CD4-positive, alpha-beta T cell treated with Interleukin-17A for 4 hours (primary cell): ENCODE measurements around the gene PLCL1.
"Not testable (repeated sequence)": the region's sequence is repeated elsewhere in the genome, so short reads cannot be mapped to it uniquely, and the experiment has no call there.

Experiments used
- DNase-seq: peaks from one replicate; pipeline ENCODE4 v3.0.0-alpha.2; 2020; ENCODE audit warnings: mixed read lengths

Gene PLCL1

GRCh38 chr2:198136142-198136541 is 331.7 kb downstream of the PLCL1 start:
- DNase-seq, result no peak

DNA sequence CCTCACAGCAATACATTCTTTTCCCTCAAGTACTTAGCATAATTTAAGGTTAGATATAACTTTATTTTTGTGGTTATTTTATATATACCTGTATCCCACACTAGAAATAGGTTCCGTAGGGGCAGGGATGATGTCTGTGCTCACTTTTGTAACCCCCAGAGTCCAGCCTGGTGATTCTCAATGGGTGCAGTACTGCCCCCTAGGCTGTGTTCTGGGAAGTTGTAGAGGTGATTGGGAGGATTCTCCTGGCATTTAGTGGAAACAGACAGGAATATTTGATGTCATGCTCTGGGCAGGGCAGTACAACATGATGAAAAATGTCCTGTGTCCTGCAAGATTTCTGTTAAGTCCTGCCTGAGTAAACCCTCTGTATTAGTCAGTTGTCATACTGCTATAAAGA is 333.3 kb downstream of the PLCL1 start:
- no peak for DNase-seq

DNA sequence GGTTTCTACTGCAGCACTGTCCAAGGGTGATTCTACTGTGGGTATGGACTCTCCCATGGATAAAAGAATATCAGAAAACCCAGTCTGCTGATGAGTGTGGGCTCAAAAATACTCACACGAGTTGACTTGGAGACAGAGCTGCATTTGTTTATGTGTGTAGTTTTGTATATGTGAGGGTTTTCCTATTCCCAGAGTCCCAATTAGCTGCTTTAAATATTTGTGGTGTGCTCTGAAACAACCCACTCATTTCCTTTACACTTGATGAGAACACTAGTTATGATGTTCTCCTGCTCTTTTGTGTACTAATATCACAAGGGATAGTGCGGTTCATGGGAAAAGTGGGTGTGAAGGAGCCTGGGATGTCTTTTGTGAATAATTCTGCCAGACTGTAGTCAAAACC is 337.3 kb downstream of the PLCL1 start:
- no peak for DNase-seq

GRCh38 chr2:198143156-198143555 is 338.8 kb downstream of the PLCL1 start:
- no peak for DNase-seq

DNA sequence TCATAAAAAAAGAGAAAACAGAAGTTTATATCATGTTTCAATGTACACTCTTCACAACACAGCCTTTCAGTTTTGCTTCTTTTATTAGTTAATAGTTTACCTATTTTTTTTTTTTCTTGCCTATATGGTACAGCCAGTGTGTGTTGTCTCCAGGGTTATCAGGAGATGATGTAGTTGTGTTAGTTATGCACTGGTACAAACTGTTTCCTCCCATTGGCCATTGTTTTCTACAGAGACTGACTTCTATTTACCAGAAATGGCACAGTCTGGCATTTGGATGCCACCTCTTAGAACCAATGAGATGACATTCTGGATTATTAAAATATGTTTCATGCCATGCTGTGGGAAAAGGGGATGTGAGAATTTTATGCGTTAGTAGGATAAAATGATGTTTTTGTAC is 339.4 kb downstream of the PLCL1 start:
- DNase-seq, result no peak

GRCh38 chr2:198144660-198145059 is 340.3 kb downstream of the PLCL1 start:
- no peak for DNase-seq

- DNase-seq, result no peak
Observed at GRCh38 chr2:198146346-198146940, 342.1 kb downstream of the PLCL1 start.

DNA sequence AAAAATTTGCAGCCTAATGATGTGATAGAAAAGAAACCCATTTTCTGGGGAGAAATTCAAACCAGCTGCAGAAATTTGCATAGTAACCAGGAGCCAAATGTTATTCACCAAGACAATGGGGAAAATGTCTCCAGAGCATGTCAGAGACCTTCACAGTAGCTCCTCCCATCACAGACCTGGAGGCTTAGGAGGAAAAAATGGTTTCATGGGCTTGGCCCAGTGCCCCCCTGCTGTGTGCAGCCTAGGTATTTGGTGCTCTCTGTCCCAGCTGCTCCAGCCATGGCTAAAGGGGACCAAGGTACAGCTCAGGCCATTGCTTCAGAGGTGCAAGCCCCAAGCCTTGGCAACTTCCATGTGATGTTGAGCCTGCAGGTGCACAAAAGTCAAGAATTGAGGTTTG is 352.9 kb downstream of the PLCL1 start:
- no peak for DNase-seq

DNA sequence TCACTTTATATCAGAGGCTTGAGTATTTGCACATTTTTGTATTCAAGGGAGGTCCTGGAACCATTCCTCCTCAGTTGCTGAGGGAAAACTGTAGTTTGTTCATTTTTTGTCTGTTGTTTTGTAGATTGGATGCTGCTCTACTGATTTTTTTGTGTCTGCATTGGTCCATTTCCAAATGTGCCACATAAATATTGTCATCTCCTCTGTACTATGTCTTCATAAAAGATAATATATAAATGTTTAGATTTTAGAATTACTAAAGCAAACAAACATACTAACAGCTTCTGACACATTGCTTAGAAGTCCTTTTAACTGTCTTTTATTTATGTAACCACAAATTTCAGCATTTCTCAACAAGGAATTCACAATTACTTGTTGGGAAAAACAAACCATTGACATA is 356.8 kb downstream of the PLCL1 start:
- DNase-seq, result no peak

DNA sequence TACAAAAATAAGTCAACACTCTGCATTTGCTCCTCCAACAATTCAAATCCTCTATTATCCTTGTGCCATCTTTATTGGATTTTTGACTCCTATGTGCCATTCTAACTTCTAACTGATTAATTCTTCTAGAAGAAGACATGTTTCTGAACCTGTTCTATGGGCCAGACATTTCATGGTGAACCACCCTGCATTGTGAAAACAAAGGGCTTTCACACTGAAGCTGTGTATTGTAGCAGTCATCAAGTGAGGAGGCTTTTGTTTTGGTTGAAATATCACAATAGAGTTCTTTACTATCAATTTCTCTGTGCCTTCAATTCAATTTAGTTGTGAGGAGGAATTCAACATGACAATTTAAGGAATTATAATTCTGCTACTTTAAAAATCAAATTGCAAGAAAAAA is 357.9 kb downstream of the PLCL1 start:
- no peak for DNase-seq

DNA sequence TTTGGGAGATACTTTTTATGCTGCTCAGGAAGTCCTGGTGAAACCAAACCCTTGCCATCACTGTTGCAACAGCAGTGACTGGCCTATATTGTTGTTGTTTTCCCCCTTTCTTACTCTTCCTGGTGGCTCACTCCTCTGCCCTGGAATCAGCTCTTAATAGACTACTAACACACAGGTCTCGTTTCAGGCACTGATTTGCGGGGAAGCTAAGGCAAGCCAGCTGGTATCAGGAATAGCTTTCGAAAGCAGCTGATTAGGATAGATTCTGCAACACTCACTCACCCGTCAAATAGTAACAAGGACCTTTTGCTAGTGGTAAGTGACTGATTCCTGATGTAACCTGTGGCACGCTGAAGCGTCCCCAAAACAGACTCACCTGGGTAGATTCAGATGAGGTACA is 360.4 kb downstream of the PLCL1 start:
- DNase-seq, result no peak

DNA sequence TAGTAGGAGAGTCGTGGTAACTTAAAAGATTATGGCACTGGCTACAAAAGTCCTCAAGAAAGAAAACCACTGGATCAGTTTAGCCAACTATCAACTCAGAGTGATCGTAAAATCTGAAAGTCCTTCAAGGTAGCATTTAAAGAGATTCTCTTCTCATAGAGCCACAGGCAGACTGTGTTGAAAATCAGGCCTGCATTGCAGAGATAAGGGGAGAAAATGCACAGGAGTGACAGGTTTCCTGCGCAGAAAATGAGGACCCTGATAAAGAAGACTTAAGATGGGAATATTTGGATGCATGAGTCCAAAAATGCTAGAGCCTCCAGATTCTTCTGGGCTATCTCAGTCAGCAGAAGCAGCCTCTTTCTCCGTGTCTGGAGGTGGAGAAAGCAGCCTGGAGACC is 360.9 kb downstream of the PLCL1 start:
- DNase-seq, result no peak

DNA sequence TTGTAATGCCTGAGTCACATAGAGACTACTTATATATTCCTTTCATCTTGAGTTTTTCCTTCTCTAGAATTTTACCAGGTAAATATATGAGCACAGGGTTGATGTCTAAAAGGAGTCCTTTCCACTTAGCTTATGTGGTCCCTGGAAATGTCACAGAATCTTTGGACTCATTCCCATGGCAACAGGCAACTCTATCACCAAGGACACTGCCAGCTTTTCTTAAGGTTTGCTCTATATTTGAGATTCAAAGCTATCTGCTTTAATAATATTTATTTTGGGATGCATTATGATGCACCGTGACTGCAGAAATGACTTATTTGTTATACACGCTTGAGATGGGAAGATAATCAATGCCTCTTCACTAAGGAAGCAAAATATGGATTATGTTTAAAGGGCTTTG is 363.0 kb downstream of the PLCL1 start:
- DNase-seq, result no peak

DNA sequence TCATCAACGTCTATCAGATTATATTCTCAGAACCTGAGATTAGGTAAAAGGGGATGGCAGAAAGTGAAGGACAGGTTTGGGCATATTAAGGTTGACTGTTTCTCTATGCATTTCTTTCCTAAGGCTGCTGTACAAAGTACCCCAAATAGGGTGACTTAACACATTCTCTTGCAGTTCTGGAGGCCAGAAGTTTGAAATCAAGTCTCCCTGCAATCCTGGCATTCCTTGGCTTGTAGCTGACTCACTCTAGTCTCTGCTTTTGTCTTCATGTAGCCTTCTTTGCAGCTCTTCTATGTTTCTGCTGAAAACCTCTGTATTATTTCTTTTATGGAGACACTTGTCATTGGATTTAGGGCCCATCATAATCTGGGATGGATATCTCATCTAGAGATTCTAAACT is 364.3 kb downstream of the PLCL1 start:
- DNase-seq, result no peak

DNA sequence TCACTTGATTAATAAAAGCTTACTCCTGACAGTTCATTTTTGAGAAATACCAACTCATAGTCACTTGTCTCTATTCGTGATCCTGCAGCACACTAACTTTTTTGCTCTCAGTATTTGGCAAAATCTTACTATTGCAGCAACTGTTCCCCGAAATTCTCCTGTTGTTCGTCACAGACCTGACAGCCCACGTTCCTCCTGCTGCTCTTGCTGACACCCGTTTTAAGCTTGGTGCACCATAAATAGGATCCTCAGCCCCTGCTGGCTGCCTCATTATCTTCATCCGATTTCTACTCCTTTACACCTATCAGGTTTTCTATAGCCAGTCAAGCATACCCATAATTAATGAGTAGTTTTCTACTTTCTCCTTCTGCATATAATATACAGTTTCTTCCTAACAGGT is 368.8 kb downstream of the PLCL1 start:
- DNase-seq, result no peak

GRCh38 chr2:198173864-198174263 is 369.5 kb downstream of the PLCL1 start:
- no peak for DNase-seq

DNA sequence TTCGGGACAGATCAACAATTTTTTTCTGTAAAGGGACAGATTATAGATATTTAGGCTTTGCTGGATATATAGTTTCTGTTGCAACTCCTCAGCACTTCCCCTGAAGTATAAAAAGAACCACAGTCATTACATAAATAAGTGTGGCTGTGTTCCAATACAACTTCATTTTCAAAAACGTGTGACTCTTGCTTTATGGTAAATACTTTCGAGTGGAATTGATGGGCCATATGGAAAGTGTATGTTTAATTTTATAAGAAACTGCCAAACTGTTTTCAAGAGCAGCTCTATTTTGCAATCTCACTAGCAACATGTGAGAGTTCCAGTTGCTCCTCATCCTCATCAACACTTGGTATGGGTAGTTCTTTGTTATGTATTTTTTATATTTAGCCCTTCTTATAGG is 370.9 kb downstream of the PLCL1 start:
- DNase-seq, result no peak

DNA sequence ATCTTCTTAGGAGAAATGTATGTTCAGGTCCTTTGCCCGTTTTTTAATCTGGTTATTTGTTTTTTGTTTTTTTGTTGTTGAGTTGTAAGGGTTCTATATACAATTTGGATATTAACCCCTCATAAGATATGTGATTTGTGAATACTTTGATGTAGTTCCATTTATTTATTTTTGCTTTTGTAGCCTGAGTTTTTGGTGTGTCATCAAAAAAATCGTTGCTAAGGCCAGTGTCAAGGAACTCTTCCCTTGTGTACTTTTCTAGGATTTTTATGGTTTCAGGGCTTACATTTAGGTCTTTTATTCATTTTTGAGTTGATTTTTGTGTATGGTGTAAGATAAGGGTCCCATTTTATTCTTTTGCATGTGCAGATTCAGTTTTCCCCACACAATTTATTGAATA is 372.6 kb downstream of the PLCL1 start:
- DNase-seq, result no peak

GRCh38 chr2:198178766-198179165 is 374.4 kb downstream of the PLCL1 start:
- DNase-seq, result no peak

DNA sequence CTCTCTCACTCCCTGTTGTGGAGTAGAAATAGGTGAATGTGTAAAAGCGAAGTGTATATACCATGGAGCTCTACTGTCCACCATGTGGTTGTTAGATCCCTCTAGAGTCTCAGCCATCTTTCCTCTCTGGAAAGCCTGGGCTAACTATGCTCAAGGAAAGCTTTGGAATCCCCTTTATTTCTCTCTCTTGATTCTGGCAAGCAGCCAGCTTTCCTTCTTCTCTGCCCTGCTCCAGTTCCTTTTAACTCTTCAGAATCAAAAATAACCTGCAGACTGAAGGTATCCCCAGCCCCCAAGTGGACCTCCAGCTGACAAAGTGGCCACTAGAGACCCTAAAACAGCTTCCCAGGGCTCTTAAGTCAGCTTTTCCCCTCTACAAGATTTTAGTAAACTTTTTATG is 381.9 kb downstream of the PLCL1 start:
- no peak for DNase-seq

DNA sequence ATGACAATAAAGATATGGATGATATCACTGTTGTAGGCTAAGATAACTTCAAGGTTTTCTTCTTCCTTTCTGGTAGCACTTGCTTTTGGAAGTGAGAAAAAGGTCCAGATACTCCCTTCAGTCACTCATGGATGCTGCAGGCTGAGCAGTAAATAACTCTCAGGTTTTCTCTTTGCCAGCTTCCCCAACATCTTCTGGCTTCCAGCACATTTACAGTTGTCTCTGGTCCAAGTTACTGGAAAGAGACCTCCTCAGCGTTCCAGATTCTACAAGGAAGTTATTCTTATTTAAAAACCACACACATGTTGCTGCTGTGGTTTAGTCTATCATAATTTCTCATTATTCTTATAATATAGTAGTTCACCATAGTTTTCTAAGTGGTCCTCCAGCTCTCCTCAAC is 383.4 kb downstream of the PLCL1 start:
- DNase-seq, result no peak

DNA sequence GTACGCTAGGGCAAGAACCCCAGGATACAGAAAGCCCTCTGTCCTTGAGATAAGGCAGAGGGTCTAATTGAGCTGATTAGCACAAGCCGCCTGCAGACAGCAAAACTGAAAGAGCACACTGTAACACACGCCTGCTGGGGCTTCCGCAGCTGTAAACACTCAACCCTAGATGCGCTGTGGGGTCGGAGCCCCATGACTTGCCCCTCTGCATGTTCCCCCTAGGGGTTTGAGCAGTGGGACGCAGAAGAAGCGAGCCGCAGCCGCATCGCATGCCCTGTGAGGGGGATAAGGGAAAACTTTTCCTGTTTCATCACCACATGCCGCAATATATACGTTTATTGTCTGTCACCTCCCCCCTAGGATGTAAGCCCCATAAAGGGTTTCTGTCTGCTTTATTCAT is 384.6 kb downstream of the PLCL1 start:
- no peak for DNase-seq

GRCh38 chr2:198191651-198192050 is 387.3 kb downstream of the PLCL1 start:
- no peak for DNase-seq

- not testable (repeated sequence) for DNase-seq
Observed at GRCh38 chr2:198196556-198196955, 392.2 kb downstream of the PLCL1 start.
